Globus pallidus (tissue), 1 donor: ENCODE data around the gene MARK1.
"Not testable (repeated sequence)": the region's sequence is repeated elsewhere in the genome, so short reads cannot be mapped to it uniquely, and the experiment has no call there.

ENCODE experiments used
- DNase-seq: peaks from one replicate; pipeline ENCODE4 v3.0.0-alpha.2; 2015; ENCODE audit warnings: low spot score

The MARK1 gene

DNA sequence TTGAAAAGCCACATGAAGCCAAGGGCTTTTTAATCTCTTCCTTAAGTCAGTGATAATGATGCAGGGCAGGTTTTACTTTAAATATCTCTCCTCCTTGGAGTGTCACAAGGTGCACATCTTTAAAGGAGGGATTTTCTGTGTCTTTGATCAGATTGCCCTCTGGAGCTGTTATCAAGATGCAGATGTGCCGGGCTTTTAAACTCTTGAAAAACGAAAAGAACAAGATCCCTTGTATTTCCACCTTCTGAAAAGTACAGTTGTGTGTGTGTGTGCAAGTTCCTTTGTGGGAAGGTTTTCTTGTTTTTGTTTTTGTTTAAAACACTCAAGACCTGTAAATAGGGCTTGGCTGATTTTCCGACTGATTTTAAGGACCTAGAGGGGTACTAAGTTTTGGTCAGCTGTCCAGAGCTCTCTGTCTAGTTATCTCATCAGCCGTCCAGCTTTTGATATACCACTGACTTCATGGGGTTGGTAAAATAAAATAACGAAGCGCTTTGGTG lies 1.6 kb downstream of the MARK1 start:
- peak; percentile 6 for DNase-seq

DNA sequence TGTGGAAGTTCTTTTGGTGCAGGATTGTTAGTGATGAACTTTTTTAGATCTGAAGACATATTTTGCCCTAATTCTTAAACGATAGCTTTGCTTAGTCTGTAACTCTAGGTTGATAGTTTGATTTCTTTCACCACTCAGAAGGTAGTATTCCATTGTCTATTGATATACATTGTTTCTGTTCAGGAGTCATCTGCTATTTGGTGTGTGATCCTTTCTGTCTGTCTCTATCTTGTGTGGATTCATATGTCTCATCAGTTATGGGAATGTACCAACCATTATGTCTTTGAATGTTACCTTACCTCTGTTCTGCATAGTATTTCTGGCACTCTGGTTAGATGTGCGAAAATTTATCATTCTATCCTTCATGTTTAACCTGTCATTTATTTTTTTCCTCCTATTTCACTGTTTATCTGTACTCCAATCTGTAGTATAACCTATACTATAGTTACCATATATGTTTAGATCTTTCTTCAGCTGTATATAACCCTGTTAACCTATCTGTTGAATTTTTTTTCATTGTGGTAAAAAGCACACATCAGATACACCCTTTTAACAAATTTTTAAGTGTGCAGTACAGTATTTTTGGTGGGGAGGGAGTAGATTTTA lies 5.7 kb downstream of the MARK1 start:
- no peak for DNase-seq

DNA sequence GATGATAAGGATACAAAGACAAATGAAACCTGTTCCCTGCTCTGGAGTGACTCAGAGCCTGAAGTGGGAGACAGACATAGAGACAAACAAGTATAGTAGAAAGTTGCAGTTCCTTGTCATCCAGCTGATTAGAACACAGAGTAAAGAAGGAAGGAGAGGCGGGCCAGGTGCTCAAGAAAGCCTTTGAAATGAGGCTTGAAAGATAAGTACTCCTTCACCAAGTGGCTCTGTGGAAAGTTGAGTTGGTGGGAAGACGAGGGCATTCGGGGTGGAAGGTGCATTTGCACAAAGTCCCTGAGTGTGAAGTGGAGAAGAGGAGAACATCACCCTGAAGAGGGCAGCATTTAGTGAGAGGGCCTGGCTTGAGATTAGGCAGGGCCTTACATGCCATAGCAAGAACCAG lies 17.0 kb downstream of the MARK1 start:
- DNase-seq: no peak

DNA sequence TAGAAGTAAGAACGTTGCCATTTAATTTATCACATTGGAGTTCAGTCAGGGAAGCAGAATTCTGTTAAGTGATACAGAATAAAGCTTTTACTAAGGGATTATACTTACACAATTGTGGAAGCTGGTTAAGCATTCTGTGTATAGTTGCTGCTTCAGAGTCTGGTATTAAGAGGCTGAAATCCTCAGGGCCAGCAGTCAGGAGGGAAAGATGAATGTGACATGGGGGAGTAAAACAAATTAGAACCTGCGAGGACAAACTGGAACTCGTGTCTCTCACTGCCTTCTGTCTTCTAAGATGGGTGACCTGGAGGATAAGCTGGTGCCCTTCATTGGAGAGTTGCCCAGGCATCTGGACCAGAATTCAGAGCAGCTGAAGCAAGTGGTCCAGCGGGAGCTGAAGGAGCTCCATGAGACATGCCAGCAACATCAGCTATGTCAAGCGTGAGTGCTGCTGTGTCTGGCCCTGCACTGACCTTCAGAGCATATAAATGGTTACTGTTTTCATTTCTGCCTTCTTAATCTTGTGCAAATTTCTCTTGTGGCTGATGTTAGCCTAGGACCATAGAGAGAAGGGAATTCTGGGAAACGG lies 23.0 kb downstream of the MARK1 start:
- no peak for DNase-seq

DNA sequence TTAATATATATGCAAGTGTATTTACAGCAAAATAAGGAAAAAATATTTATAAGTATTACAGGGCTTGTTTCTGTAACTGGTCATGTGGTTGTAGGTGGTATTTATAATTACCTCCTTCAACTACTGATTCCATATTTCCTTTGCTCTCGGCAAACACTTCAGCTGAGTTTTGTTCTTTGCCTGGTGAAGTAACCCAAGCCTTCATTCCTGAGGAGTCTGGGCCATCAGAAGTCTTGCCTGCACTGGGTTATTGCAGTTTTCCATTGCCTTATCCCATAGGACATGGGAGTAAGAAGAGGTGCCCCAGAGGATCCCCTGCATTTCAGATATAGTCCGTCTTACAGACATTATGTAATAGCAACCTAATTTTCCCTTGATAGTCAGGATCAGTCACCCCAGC lies 23.8 kb downstream of the MARK1 start:
- DNase-seq: no peak

DNA sequence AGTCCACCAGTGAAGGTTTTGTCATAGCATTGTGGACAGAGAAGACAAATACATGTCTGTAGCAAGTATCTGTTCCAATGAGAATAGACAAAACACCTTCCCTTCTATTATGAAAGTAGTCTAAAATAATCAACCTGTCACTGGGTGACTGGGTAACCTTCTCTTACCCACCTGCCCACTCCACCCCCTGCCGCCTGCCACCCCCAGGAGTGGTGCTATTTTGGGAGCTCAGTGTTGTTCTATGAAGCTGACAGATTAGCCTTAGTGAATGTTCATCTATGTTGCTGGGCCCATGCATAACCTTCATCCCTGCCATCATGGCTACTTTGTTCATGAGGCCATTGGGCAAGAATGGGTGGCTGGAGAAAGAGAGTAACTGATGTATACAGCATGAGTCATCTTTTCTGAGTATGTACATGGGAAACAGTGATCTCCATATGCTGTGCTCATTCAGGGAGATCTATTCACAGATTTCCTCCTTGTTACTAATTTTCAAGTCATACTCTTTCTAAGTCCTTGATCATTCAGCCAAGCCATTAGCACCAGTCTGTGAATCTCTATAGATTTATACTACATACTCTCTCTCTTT lies 24.8 kb downstream of the MARK1 start:
- DNase-seq: no peak

DNA sequence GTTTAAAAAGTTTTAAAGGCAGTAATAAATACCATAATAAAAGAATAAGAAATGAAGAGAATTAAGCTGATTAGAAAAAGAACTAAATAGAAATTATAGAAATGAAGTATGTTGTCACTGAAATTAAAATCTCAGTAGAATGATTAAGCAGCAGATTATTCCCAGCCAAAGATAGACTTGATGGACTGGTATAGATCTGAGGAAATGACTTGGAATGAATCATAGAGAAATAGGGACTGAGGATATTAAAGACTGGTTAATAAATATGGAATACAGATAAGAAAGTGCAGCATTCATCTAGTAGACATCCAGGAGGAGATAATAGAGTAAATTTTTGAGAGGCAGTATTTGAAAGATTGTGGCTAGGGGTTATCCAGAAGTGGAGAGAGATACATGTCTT lies 28.7 kb downstream of the MARK1 start:
- DNase-seq: no peak

DNA sequence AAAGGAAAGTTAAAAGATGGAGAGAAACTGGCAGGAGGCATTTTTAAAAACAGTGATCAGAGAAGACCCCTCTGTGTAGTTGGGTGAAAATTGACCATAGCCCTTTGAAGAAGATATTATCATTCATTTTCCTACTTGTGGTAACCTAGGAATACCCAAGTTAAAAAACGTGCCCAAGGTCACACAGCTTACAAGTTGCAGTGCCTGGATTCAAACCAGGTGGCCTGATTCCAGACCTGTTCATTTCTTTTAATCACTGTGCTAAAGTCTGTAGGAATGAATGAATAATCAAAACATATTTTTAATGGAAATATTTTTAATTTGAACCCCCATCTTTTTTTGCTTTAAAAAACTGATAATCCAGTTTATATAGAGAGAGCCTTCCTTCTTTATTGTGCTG lies 35.6 kb downstream of the MARK1 start:
- no peak for DNase-seq

DNA sequence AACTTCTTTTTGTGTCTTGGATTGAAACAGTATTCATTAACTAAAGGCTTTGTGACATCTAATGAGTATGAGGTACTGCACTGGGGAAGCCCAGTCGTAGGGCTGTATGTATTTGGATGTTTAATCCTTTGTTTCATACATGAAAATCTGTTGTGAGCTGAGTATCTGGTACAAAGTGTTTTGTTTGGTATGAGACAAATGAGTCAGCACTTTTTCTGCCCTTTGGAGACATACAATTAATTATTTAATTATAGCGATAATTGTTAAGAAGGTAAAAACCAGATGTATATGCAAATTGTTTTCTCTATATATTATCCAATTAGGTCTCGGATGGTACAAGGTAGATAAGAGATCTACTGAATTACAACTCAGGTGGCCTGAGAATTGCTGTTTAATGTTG lies 36.3 kb downstream of the MARK1 start:
- DNase-seq: no peak

DNA sequence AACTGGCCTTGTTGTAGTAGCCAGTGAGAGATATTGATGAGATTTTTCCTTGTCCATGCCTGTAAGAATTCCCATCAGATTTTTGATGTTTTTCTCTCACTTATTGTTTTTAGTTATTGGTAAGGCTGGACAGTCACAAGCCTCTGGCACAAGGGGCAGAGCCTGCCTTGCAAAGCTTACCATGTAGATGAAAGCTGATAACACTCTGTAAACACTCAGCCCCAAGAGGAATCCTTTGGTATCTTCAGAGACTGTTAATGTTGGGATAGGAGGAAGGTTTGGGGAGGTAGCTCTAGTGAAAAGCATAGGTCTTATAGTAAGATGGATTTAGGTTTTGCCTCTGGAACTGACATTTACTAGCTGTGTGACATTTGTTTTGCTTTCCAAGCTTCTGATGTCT lies 37.7 kb downstream of the MARK1 start:
- DNase-seq: no peak

DNA sequence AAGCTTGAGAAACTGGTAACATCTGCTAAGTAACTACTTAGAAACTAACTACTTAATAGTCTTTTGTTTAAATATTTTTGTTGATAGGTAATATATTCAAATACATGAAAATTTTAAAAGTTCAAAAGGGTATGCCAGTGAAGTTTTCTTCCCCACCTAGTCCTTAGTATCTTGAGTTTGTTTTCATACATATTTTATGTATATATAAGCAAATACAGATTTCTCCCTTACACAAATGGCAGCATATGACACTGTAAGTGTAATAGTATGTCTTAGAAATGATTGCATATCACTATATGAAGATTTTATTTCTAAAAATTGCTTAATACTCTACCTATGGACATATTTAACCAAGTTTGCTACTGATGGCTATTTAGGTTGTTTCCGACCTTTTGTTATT lies 38.9 kb downstream of the MARK1 start:
- no peak for DNase-seq

DNA sequence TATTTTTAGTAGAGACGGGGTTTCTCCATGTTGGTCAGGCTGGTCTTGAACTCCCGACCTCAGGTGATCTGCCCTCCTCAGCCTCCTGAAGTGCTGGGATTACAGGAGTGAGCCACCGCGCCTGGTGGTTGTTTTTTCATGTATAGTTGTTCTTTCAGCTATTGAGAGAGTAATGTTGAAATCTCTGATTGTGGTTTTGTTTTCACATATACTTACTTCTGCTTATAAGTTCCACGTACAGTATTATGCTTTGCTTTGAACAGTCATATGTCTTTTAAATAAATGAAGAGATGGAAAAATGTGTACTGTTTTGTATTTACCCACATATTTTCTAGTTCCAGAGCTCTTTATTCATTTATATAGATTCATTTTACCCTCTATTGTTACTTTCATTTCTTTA lies 44.5 kb downstream of the MARK1 start:
- no peak for DNase-seq

DNA sequence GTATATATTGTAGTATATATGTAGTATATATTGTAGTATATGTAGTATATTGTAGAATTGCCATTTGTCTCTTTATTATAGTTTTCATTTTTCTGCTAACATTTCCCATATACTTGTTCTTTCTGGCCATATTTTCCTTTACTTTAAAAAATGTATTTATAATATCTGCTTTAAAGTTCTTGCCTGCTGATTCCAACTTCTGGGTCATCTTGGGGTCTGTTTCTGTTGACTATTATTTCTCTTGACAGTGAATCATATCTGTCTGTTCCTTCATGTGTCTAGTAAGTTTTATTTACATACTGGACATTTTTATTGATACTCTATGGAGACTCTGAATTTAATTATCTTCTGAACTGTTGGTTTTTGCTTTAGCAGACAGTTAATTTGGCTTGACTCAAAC lies 45.9 kb downstream of the MARK1 start:
- DNase-seq: no peak

DNA sequence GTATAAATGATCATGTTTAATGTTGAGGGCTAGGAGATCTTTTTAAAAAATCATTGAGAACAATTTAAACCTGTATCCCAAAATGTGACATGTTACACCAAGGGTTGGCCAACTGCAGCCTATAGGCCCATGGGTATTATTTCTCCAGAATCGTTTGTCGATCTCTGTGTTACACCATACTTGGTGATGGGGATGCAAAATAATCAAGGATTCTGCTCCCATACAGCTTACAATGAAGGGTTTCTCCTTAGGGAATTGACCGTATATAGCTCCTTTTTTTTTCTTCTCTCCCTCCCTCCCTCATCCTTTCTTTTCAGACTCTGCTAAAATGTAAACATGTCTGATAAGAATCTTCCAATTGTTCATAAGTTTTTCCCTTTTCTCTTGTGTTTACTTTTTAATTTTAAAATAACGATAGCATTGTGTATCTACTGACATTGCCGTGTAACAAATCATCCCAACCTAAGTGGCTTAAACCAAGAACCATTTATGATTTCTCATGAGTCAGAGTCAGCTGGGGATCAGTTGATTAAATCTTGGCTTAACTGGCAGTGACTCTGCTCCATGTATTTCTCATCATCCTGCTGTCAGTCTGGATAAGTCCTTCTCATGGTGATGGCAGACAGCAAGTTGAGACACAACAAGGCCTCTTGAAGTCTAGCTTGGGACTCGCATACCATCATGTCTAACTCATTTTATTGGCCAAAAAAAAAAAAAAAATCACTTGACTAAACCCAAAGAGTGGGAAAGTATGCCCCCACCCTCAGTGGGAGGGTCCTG lies 48.0 kb downstream of the MARK1 start:
- DNase-seq: no peak

DNA sequence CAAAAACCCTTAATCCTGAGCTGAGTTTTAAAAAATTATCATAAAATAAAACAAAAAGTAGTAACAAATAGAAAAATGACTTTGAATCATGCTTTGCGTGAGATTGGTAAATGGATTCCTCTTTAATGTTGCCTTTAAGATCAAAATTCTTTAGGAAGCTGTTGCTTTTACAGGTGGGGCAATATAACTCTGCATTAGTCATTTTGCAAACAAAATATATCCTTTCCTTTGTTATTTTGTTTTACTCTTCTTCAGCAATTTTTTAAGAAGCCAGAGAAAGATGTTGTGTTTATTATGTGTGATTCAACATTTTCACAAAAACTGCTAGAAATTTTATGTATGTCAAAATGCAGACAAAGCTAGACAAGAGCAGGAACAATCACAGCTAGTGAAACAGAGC lies 50.0 kb downstream of the MARK1 start:
- DNase-seq: no peak

DNA sequence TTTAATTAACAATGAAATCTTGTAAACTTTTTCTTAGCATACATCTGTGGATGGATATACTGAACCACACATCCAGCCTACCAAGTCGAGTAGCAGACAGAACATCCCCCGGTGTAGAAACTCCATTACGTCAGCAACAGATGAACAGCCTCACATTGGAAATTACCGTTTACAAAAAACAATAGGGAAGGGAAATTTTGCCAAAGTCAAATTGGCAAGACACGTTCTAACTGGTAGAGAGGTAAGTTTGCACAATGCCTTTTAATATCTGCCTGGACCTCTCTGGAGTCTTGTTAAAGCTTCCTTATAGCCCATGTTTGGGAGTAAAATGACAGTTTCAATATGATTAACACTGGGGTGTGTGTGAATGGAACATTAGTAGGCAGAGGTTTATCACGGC lies 51.4 kb downstream of the MARK1 start:
- DNase-seq: no peak

DNA sequence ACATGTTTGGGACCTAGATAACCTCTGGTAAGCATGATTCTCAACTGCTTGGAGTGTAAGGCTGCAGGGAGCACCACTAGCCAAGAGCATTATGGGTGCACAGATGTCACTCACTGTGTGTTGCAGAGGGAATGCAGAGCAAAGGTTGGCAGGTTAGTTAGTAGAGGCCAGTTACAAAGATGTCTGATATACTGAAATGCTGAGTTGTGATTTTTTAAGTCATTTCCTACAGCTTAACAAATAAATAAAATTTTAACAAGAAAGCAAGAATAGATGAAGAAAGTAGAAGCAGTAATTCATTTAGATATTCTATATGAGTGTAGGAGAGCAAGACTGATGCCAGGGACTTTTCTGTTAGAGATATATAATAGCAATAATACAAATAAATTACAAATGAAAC lies 64.8 kb downstream of the MARK1 start:
- DNase-seq: no peak

DNA sequence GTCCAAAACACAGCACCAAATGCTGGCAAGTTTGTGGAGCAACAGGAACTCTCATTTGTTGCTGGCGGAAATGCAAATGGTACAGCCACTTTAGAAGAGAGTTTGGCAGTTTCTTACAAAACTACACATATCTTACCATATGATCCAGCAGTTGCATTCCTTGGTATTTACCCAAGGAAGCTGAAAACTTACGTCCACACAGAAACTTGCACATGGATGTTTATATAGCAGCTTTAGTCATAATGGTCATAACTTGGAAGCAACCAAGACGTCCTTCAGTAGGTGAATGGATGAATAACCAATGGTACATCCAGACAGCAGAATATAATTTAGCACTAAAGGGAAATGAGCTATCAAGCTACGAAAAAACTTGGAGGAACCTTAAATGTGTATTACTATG lies 66.4 kb downstream of the MARK1 start:
- no peak for DNase-seq

DNA sequence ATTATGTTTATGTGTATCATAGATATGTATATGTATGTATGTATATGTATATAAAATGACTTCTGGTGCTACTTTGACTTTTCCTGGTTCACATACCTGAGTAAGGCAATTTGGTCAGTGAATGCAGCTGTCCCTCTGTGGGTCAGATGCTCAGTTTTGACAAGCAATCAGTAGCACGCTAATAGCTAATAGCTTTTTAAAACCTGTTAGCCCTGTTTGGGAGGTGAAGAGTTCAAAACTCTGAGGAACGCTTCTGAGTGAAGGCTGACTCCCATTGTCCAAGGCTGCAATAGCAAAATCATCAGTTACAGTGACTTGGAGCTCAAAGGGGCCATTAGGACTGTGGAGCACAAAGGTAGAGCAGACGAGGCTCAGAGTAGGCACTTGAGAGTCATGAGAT lies 67.2 kb downstream of the MARK1 start:
- no peak for DNase-seq

DNA sequence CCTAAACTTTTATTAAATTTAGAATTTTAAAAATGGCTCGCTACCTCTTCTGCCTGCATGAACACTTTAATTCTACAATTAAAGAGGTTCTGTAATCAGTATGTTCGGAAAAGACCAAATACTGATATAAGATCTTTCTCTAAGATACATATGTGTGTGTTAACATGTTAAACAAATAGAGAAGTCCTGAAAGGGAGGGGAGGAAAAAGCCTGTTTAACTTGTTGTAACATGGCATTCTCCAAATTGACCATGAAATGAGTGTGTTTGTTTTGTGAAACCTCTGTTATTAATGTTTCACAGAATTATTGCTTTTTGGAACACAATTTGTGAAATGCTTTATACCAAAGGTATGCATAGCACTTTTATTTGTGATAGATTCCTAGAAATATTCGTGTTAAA lies 77.0 kb downstream of the MARK1 start:
- no peak for DNase-seq

DNA sequence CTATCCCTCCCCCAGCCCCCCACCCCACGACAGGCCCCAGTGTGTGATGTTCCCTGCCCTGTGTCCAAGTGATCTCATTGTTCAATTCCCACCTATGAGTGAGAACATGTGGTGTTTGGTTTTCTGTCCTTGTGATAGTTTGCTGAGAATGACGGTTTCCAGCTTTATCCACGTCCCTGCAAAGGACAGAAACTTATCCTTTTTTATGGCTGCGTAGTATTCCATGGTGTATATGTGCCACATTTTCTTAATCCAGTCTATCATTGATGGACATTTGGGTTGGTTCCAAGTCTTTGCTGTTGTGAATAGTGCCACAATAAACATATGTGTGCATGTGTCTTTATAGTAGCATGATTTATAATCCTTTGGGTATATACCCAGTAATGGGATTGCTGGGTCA lies 77.7 kb downstream of the MARK1 start:
- not testable (repeated sequence) for DNase-seq

DNA sequence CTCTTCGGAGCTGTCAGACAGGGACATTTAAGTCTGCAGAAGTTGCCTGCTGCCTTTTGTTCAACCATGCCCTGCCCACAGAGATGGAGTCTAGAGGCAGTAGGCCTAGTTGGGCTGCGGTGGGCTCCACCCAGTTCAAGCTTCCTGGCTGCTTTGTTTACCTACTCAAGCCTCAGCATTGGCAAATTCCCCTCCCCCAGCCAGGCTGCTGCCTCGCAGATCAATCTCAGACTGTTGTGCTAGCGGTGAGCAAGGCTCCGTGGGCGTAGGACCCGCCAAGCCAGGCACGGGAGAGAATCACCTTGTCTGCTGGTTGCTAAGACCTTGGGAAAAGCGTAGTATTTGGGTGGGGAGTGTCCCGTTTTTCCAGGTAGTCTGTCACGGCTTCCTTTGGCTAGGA lies 83.2 kb downstream of the MARK1 start:
- DNase-seq: not testable (repeated sequence)

DNA sequence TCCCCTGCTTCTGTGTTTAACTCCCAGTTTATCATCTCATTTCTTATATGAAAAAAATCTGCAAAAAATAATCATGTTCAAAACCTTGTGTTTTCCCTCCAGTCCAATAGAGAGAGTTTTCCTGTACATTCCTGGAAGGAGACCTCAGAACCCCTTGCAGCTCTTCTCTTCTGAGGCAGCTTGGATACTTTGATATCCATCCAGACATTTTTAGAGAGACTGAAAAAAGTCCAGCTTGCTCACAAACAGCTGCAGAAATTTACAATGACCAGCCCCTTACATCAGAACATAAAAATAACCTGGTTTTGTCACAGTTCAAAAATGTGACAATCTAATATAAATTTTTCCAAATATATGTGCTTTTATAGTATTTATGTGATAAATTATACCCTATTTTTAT lies 88.9 kb downstream of the MARK1 start:
- no peak for DNase-seq
